HG03135 (cell line): ENCODE results near the gene GRIA1.

Source experiments
- ATAC-seq: cut with Tn5 transposase; IDR thresholded peaks from one replicate; pipeline ENCODE4 v1.9.1; 2021; ENCODE audit warnings: mild to moderate bottlenecking, moderate library complexity; ENCODE audit not compliant: unreplicated experiment

Gene GRIA1

GRCh38 chr5:153544706-153545105, 54.2 kb downstream of the GRIA1 start:
- no peak for ATAC-seq

- ATAC-seq: no peak
These were observed 56.1 kb downstream of the GRIA1 start for GRCh38 chr5:153546566-153546965.

- ATAC-seq: no peak
These were observed 61.1 kb downstream of the GRIA1 start for GRCh38 chr5:153551537-153552079.

GRCh38 chr5:153552886-153553285, 62.4 kb downstream of the GRIA1 start:
- no peak for ATAC-seq

- ATAC-seq: no peak
These were observed 65.1 kb downstream of the GRIA1 start for GRCh38 chr5:153555420-153556114.

GRCh38 chr5:153558957-153559356, 68.5 kb downstream of the GRIA1 start:
- ATAC-seq: no peak

GRCh38 chr5:153559926-153560325, 69.5 kb downstream of the GRIA1 start:
- ATAC-seq: no peak

GRCh38 chr5:153562189-153562588, 71.7 kb downstream of the GRIA1 start:
- ATAC-seq: no peak

GRCh38 chr5:153565822-153566221, 75.4 kb downstream of the GRIA1 start:
- ATAC-seq: no peak

- no peak for ATAC-seq
These were observed 78.6 kb downstream of the GRIA1 start for GRCh38 chr5:153569036-153569435.

GRCh38 chr5:153571162-153571561, 80.7 kb downstream of the GRIA1 start:
- ATAC-seq: no peak

GRCh38 chr5:153572411-153573145, 82.1 kb downstream of the GRIA1 start:
- no peak for ATAC-seq

GRCh38 chr5:153573326-153574033, 83.0 kb downstream of the GRIA1 start:
- no peak for ATAC-seq

GRCh38 chr5:153584126-153584959, 93.9 kb downstream of the GRIA1 start:
- ATAC-seq: no peak

GRCh38 chr5:153584960-153585359, 94.5 kb downstream of the GRIA1 start:
- ATAC-seq: no peak

- no peak for ATAC-seq
These were observed 95.3 kb downstream of the GRIA1 start for GRCh38 chr5:153585622-153586277.

- no peak for ATAC-seq
These were observed 101.6 kb downstream of the GRIA1 start for GRCh38 chr5:153592081-153592480.

GRCh38 chr5:153594785-153595184, 104.3 kb downstream of the GRIA1 start:
- ATAC-seq: no peak

GRCh38 chr5:153598099-153598498, 107.6 kb downstream of the GRIA1 start:
- no peak for ATAC-seq

- no peak for ATAC-seq
These were observed 110.9 kb downstream of the GRIA1 start for GRCh38 chr5:153601377-153601776.
